Stimulated activated CD8-positive, alpha-beta memory T cell treated with anti-CD3 and anti-CD28 coated beads, Interleukin-7, amount 100 ng/mL, for 1 hour (primary cell): ENCODE results near the gene TPP2.

Experiments
- DNase-seq, 2 donors: peaks; one replicate each; pipeline ENCODE4 v3.0.0-alpha.2; 2020; ENCODE audit warnings: low read depth in 2 of 2

The TPP2 gene

DNA sequence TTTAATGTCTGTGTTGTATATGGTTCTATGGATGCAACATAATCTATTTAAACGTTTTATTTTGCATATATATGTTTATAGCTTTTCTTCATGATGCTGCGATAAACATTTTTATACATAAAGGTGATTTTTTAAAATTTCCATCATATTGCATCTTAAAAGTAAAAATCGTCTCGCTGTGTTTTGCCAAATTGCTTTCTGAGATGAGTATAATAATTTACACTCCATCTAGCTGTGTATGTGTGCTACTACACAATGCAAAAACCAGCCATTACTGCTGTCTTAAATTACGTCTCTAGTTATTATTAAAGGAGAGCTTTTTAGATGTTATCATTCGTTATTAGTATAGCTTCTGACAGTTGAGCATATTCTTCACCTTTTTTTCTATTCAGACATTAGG, 60.8 kb downstream of the TPP2 start:
- no peak for DNase-seq

DNA sequence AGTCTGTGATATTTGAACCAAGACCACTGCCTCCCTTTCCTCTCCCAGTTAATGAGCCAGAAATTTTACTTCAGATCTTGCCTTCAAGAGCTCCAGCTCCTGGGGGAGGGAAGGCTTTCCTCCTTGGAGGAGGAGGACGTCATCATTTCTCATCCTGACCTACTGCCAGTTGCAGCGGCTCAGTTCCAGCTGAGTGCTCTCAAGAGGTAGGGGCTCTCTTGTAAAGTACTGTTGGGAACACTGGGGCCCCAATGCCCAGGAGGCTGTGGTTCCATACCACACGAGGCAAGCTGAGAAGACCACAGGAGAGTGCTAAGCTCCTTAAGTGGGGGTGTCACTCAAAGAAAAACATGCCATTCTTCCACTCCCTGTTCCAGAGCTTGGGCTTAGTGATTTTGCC, 61.9 kb downstream of the TPP2 start:
- no peak for DNase-seq

DNA sequence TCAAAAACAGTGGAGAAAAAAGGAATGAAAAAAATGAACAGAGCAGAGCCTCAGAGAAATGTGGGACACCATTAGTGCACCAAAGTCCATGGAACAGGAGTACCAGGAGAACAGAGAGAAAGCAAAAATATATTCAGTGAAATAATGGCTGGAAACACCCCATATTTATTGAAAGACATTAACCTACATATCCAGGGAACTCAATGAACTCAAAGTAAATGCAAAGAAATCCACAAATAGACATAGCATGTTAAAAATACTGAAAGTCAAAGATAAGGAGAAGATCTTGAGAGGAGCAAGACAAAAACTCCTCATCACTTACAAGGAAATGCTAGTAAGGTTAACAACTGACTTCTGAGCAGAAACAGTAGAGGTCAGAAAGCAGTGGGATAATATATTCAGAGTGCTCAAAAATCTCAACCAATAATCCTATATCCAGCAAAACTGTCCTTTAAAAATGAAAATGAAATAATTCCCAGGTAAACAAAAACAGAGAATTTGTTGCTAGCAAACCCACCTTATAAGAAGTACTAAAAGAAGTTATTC, 62.5 kb downstream of the TPP2 start:
- DNase-seq: no peak

DNA sequence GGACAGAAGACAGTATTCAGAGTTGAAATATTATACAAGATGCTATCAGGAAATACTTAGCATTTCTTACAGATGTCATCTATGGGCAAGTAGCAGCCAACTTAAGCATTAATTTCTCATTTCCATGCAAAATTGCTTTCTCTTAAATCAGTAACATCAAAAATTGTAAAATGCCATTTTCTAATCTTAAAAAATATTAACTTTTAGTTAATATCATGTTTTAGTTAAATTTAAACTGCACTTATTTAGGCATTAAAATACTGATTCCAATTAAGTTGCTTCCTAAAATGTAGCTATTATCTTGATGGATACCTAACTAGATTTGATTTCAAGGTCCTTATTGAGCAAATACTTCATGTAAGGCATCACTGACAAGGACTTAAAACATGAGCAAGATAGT, 70.2 kb downstream of the TPP2 start:
- DNase-seq: no peak

DNA sequence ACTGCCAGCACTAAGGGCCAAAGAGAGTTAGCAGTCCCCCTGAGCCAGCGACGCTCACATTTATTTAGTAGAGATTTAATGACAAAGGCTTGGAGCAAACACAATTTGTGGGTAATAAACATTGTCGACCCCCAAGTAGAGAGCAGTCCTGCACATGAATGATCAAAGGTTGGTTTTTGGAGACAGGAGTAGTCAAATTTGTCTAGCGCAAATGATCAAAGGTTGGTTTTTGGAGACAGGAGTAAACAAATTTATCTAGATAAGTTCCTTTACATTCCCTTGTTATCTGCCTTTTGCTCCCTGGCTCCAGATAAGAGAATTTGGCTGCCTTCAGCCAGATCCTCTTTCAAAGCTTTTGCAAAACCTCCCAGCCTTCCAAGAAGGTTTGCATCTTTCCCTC, 71.1 kb downstream of the TPP2 start:
- DNase-seq: no peak

DNA sequence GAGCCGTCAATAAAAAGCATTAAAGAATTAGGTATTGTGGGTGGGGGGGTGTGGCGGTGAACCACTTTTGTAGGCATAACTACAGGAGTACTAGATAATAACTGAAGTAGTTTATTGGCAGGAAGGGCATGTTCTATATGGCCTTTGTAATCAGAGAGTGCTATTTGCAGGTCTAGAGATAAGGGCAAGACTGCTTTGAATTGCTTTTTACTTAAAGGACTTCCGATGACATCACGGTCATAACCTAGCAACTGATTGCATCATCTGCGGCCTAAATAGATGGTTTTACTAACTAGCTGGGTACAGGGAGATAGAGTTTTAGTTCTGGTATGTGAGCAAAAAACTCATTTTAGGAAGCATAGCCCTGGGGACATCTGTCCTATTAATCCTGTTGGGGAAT, 73.3 kb downstream of the TPP2 start:
- no peak for DNase-seq

DNA sequence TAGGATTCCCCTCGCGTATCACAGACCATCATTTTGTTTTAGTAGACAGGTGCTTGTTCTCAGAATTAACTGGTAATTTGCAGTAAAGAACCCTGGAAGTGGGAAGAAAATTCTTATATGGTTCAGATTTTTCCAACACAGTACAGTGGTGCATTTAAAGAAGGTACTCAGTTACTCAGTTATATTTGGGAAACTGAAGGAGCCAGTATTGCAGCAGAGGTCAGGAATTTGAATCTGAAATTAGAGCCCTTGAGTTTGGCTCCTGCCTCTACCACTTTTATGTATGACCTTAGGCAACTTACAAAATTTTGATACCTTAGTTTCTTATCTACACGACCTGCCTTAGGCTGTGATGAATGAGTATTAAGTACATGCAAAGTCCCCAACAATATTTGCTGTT, 78.3 kb downstream of the TPP2 start:
- DNase-seq: no peak

DNA sequence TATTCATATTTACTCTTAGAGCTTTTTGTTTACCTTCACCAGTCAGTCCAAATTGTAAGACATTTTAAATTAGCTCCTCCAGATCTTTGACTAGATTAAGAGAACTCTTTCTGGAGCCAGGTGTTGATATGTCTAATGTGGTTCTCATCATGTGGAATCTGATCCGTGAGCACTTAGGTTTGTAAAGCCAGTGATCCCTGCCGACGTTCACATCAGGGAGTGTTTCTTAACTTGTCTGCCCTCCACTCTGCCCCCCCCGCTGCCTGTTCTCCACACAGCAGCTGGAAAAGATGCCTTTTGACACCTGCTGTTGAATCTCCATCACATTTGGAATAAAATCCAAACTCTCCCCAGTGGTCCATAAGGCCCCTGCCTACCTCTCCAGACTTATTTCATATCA, 80.3 kb downstream of the TPP2 start:
- DNase-seq: no peak

DNA sequence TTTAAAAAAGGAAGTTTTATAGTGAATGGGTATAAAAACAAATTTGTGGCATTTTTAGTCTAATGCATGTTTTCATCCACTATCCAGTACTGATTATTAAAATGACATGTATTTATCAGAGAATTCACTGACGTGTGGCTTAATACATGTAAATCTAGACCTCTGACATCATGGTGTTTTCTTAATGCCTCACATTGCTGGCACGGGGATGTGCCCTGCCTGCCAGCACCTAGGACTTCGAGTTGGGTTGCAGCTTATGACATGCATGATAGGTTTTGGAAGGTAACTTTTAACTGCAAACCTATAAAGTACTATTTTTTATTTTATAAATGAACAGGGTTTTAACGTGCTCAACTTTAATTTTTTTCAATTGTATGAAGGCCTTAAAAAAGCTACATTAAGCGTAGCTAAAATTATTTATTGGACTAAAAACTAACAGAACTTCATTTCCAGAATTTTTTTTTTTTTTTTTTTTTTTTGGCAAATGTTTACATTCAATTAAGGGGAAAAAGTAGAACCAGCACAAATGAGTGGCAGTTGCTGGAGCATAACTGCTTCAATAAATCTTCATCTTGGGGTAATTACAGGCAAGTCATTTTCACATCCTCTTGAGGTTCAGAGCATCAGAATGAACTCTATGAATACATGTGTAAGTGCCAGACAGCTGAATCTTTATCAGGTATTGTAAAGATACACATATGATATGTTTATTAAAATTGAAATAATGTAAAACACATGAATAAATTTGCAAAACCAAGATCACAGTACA, 81.7 kb downstream of the TPP2 start:
- no peak for DNase-seq

DNA sequence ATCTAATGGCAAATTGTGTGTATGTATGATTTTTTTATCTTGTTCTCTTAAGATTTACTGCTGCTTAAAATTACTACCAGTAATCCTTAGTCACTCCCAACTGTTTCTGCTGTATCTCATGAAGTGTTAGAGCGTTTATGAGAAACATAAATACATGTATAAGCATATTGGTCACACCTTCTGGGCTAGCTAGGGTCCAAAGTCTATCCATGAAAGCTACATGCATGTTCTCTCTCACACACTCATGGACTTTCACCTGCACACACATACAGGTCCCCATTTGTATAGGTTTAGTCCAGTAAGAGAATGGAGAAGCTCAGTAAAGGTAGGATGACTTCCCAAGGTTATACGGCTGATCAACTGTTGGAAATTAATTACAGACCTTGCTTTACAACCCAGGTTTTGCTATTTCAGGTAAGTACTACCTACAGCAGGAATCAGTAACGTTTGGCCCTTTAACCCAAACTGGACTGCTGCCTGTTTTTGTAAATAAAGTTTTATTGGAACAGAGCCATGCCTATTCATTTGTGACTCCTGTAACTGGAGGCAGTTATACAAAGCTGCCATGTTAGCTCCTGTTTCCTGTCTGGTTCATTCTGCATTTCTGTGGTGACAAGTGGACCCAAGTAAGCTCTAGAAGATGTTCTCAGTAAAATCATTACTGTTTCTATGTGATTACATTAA, 82.8 kb downstream of the TPP2 start:
- no peak for DNase-seq

DNA sequence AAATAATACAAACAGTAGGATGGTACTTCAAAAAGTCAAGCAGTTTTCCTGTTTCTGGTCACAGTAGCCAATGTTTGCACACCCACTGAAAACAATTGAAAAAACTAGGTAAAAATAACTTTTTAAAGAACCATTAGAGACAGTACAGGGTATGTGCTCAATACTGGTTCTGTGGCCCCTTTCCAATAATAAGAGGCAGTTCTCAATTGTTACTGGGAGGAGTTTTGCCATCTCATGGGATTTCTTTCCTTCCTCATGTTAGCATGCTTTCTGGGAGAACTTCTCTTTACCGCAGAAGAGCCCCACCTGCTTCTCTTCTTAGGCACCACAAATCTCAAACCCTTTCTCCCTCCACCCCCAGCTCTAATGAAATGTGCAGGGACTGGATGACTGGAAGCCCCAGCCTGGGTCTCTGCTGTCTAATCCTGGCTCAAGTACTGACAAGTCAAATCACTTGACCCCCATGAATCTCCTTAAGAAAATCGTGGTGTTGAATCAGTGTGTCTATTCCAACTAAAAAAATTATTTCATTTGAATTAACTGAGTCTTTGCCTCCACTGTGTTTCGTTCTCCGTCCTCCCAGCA, 83.4 kb downstream of the TPP2 start:
- no peak for DNase-seq

DNA sequence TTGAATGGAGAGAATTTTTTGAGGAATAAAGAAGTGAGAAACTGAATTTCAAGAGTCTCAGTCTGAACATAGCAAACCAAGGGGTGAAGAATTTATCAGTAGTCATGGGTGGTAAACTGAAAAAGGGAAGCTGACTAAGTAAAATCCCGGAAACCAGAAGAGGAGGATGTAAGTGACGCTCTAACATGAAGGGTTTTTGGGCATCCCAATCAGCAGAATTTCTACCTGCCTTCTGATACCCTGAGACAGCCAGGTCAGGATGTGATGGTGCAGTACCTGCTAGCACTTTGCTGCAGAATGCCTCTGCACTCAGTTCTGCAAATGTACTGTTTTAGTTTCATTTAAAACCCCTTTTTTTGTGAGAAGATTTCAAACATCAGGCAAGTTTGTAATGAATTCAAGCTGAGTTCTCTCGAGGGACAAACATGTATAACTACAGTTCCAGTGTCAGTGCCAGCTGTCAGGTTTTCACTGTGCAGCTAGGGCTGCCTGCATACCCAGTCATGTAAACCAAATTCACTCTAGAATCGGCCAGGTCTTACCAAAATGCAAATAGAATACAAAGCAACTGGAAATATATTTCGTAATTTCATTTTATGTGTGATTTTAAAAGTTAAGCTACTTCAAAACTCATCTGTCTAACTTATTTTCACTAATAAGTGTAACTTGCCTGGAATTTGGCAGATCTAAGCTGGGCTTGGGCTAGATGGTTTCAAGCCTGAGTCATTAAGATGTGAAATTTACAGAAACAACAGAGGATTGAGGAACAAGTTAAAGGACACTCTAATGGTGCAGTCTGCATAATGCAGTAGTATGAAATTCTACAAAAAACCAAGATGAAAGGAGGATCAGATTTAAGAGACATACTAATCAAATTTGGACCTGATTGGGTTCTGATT, 84.3 kb downstream of the TPP2 start:
- no peak for DNase-seq

DNA sequence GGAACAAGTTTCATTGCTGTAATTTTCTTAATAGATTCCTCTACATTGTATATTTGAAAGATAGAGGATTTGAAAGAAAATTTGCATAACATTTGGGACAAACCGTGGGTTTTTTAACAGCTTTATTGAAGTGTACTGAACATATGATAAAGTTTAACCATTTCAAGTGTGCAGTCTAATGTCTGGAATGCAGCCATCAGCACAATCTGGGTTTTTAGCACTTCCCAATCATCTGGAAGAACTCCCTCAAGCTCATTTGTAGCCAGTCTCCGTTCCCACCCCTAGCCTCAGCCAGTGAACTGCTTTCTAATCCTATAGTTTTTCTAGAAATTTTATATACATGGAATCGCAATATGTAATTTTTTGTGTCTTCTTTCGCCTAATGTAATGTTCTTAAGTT, 85.4 kb downstream of the TPP2 start:
- DNase-seq: no peak

DNA sequence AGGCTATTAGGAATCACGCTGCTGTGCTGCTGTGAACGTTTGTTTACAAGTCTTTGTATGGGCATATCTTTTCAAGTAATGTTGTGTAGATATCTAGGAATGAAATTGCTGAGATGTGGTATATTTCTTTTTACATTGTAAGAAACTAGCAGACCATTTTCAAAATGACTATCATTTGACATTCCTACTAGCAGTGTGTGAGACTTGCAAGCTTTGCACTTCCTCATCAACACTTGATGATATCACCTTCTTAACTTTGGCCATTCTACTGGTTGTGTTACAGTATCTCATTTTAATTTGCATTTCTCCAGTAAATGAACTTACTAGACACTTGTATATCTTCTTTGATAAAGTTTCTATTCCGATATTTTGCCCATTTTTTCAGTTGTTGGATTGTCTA, 85.9 kb downstream of the TPP2 start:
- no peak for DNase-seq

DNA sequence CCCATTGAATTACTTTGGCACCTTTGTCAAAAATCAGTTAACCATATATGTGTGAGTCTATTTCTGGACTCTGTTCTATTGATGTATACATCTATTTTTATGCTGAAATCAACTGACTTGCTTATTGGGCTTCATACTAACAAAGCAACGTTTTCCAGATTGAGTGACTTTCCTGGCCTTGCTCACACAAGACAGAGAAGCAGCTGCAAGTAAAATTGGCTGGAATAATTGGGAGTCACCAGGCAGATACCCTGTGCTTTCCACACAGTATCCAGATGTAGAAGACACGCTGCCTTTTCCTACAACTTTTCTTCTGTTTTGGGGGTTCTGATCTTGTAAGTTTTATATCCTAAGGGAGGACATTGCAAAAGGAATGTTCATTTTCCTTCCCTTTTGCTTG, 86.9 kb downstream of the TPP2 start:
- no peak for DNase-seq

DNA sequence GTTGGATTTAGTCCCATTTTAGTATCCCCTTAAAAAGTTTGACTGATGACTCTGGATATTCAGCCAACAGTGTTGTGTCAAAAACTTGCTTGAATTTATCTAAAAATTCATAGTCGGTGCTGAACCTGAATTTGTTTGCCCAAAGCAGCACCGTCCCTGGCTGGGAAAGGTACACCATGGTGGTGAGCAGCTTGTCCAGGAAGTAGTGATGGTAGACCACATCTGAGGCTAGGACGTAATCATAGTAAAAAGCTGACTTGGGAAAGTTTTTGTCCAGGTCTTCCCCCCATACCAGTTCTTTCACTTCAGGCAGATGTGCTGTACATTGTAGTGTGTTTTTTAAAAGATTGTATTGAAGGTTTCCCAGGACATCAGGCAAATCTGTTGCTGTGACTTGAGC, 89.2 kb downstream of the TPP2 start:
- no peak for DNase-seq

DNA sequence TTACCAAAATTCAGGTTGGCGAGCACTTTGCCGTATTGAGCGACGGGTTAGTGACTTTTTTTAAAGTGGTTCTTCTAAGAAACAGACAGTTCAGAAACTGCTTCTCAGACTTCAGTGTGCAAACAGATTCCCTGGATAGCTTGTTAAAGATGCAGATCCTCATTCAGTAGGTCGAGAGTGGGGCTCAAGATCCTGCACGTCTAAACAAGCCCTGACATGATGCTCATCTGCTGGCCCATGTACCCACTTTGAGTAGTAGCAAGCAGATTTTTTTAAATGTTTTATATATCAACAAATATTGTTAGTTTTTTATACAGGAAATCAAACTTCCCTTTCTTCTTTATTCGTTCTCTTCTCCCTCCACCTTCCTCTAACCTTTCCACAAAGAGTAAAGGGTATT, 90.7 kb downstream of the TPP2 start:
- DNase-seq: no peak

DNA sequence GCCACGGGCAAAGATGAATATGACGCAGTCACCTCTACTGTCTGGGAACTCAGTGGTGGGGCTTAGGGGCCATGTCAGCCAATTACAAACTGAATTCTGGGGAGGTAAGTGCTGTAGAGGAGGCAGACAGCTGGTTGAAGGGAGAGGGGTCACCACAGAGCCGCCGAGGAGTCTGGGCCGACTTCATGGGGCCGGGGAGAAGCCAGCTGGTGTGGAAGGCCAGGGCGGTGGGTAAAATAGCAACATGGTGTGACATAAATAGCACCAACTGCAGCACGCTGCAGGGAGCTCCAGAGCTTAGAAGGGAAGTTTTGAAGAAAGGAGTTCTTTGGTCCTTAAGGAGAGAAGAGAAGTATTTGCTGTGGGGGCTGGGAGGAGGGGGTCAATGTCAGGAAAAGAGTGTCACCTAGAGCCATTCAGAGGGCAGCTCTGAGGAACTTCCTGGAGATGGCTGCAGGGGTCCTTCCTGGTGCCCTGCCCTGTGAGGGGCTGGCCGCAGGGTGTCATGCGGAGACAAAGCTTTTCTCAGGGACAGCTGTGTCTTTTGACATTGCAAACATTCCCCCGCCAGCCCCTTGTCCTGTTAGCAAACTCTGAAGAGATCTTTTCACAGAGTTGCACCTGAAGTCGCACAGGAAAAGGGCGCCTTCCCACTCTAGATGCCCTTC, 91.7 kb downstream of the TPP2 start:
- DNase-seq: no peak

DNA sequence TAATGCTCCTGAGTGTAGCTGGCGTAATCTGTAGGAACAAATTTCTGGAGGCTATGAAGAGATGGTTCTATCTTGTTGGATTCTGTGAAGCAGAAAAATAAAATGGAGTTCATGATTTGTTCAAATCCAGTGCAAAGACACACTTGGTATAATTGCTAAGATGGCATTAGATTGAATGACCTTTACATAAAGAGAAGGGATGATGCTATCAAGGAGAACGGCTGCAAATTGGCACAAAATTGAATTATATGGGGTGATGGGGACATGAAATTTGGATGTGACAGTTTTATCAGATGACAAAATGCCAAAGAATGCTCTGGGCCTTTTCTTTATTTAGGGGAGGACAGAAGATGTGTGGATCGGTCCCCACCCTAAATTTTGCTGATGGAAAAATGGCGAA, 94.1 kb downstream of the TPP2 start:
- no peak for DNase-seq

DNA sequence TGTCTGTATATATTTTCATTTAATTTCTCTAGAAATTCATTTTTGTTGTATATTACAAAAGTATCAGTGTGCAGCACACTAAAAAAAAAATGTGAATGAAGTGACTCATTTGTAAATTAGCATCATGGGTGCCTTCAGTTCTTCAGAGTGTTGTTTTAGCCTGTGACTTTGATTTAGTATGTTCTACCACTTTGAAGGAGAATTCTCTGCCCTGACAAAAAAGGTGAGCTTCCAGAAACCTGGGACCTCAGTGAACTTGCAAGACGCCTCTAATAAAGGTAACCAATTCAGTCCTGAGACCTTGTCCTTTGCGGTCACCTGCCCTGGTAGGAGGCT, 95.7 kb downstream of the TPP2 start:
- no peak for DNase-seq

DNA sequence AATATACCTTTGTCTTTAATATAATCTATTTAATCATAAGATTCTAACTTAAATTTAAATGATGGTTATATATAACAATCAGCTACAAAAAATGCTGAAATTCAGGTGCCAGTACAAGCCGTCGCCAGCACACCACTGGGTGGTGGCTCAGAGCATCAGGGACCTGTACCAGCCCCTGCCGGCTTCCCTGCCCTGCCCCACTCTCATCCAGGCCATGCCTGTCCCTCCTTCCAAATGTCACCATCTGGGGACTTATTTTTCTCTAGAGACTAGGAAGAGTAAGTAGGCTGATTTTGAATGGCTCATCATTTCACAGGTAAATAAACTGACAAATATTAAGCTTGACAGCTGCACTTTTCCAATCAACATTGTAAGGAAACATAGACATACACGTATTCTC, 96.5 kb downstream of the TPP2 start:
- DNase-seq: no peak

DNA sequence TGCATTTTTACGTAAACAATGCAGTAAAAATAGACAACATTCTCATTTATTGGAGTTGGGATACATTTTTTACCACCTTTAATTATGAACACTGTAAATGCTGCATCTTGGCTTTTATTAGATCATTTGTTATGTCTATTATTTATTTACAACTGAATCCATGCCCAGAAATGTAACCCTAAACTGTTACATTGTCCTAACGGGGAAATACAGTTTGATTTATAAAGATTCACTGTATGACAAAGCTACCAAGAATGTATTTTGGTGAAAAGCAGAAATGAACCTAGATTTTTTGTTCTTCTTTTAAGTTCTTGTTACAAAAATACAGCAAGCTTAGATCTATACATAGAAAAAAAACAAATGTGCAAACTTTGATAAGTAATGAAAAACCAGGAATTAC, 97.0 kb downstream of the TPP2 start:
- no peak for DNase-seq
